DMS153 treated with DMSO at 0.1 percent for 48 hours (cell line): ENCODE measurements around the gene ANKLE1.
A peak's percentile ranks its signal among the peaks of the same experiment; 100 is the strongest.
"Not testable (repeated sequence)": the region's sequence is repeated elsewhere in the genome, so short reads cannot be mapped to it uniquely, and the experiment has no call there.

Experiments
- DNase-seq: peaks from one replicate; lab custom pipeline; 2025; ENCODE audit not compliant: unreplicated experiment; lab: John Stamatoyannopoulos, UW

Gene ANKLE1

GRCh38 chr19:17283504-17283996 lies 1.8 kb downstream of the ANKLE1 start:
- DNase-seq, result no peak

- DNase-seq, result no peak
These were observed 3.9 kb downstream of the ANKLE1 start for GRCh38 chr19:17285415-17286135.

GRCh38 chr19:17286263-17286662 lies 4.6 kb downstream of the ANKLE1 start:
- DNase-seq, result no peak

DNA sequence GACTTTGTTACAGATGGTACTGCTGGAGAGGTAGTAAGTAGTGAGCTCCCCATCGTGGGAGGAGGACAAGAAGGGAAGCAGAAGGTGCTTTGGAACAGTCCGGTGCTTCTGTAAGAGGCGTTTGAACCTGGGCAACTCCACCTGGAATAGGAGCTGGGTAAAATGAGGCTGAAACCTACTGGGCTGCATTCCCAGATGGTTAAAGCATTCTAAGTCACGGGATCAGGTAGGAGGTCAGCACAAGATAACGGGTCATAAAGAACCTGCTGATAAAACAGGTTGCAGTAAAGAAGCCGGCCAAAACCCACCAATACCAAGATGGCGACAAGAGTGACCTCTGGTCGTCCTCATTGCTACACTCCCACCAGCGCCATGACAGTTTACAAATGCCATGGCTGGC lies 5.1 kb downstream of the ANKLE1 start:
- DNase-seq, result no peak

DNA sequence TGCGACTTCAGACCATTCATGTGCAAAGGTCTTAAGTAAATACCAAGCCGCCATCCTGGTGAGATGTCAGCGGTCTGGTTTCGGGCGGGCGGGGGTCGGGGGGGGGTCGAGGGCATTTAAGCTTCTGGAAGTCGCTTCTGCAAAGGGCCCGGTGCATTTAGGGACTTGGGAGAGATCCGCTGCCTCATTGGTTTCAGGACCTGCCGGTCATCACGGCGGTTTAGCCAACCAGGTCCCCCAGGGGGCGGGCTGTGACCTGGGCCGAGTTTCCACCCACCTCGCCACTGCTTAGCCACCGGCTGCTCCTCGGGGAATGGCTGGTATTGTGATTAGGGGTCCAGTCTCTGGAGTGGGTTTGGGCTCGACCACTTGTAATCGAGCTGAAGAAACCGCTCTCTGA lies 7.8 kb downstream of the ANKLE1 start:
- DNase-seq, result no peak

DNA sequence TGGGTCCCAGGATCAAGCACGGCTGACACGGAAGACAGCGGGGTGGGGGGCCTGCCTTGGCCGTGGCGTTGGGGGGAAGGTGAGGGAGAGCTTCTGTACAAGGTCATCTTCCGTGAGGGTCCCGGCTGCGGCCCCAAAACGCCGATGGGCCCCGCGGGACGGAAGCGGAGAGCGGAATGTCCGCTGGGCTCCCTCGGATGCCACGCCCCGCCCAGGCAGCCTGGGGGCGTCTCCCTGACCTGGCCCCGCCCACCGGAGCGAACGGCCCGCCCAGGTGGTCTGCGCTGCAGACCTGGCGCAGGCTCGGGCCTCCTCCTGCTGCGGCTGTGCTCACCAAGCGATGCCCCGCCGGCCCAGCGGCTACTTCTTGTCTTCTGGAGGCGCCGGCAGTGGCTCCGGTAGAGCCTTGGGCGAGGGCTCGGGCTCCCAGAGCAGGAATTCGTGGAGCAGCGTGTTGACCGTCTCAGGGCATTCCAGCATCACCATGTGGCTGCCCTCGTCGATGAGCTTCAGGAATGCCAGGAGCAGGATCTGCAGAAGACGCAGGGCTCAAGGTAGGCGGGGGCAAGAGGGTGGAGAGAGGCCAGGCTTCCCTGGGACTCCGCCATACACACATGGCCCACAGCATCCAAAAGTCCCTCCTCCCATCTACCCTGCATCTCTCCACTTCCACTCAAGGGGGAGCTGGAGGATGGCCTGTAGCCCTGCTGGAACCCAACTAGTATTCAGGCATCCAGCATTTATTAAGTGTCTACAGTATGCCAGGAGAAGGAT lies 10.8 kb downstream of the ANKLE1 start:
- no peak for DNase-seq

DNA sequence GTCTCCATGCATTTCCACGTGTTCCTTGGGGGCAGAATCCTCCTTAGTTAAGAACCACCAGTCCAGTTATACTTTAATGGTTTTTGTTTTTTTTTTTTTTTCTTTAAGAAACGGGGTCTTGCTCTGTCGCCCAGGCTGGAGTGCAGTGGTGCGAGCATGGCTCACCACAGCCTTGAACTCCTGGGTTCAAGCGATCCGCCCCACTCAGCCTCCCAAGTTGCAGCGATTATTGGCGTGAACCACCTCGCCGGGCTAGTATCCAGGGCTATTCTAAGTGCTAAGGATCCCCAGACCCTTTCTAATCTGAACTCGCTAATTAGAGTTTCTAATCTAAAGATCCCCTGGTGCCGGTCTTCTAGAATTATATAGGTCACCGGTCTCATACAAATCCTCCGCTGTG lies 11.9 kb downstream of the ANKLE1 start:
- no peak for DNase-seq

- no peak for DNase-seq
These were observed 12.6 kb downstream of the ANKLE1 start for GRCh38 chr19:17294051-17294891.

DNA sequence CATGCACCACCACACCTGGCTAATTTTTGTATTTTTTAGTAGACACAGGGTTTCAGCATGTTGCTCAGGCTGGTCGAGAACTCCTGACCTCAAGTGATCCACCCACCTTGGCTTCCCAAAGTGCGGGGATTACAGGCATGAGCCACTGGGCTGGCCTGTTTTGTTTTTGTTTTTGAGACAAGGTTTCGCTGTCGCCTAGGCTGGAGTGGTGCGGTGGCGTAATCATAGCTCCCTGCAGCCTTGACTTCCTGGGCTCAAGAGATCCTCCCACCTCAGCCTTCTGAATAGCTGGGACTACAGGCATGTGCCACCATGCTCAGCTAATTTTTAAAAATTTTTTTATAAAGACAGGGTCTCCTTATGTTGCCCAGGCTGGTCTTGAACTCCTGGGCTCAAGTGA lies 13.8 kb downstream of the ANKLE1 start:
- DNase-seq, result not testable (repeated sequence)

DNA sequence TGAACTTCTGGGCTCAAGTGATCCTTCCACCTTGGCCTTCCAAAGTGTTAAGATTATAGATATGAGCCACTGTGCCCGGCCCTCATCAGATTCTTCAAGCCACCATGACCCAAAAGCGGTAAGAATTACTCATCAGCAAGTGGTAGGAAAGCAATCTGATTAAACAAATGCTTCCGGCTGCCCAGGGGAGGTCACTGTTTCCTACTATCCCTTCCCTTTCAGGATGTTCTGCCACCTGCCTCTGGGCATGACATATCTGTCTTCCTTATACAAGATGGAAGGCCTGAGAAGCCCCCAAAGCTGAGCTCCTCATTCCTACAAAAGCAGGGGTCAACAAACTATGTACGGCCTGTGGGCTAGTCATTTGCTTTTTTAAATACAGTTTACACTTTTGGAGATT lies 14.6 kb downstream of the ANKLE1 start:
- no peak for DNase-seq

DNA sequence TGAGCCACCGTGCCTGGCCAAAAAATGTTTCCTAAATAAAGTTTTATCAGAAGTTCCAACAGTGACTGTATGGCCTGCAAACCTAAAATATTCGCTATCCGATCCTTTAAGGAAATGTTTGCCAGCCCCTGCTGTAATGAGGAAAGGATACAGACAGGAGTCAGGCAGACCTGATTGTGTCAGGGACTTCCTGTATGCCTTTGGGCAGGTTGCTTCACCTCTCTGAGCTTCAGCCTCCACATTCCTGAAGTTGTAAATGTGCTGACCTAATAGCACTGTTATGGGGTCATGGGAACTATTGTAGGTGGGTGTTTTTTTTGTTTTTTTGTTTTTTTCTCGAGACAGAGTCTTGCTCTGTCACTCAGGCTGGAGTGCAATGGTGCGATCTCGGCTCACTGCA lies 15.3 kb downstream of the ANKLE1 start:
- DNase-seq, result no peak

DNA sequence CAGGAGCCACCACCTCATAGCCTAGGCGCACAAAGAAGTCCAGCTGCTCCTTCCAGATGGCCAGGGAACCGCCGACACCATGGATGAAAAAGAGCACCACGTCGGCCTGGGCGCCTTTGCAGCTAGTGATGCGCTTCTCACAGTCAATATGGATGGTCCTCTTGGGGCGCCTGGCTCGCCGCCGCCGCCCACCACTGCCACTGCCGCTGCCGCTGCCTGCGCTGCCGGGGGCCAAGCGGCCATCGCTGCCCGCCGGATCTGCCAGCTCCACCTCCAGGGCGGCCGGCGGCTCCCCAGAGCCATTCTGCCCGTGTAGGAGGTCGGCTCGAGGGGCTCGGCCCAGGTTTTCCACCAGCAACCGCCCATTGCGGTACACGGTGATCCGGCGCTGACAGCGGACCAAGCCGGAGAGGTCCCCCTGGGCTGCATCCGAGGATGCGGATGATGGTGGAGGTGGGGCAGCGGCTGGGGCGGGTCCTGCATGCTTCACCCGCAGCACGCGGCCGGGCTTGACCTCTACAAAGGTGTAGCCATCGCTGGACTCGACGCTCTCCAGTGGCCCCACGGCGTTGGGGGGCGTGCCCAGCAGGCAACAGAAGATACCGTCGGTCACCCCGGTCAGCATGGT lies 19.4 kb downstream of the ANKLE1 start:
- DNase-seq, result no peak

- no peak for DNase-seq
These were observed 20.9 kb downstream of the ANKLE1 start for GRCh38 chr19:17302391-17303166.

- peak; percentile 90 for DNase-seq
These were observed 21.7 kb downstream of the ANKLE1 start, which contains the start of gene ABHD8 for GRCh38 chr19:17303167-17303939. Gene ABHD8, minus strand, starts transcription at chr19:17303425. Its CDS starts 1,809 bp downstream, at chr19:17301616.

- no peak for DNase-seq
These were observed 22.2 kb downstream of the ANKLE1 start for GRCh38 chr19:17303940-17304267.

- DNase-seq, result no peak
These were observed 22.9 kb downstream of the ANKLE1 start for GRCh38 chr19:17304386-17305215.

- no peak for DNase-seq
These were observed 23.5 kb downstream of the ANKLE1 start for GRCh38 chr19:17305216-17305516.

DNA sequence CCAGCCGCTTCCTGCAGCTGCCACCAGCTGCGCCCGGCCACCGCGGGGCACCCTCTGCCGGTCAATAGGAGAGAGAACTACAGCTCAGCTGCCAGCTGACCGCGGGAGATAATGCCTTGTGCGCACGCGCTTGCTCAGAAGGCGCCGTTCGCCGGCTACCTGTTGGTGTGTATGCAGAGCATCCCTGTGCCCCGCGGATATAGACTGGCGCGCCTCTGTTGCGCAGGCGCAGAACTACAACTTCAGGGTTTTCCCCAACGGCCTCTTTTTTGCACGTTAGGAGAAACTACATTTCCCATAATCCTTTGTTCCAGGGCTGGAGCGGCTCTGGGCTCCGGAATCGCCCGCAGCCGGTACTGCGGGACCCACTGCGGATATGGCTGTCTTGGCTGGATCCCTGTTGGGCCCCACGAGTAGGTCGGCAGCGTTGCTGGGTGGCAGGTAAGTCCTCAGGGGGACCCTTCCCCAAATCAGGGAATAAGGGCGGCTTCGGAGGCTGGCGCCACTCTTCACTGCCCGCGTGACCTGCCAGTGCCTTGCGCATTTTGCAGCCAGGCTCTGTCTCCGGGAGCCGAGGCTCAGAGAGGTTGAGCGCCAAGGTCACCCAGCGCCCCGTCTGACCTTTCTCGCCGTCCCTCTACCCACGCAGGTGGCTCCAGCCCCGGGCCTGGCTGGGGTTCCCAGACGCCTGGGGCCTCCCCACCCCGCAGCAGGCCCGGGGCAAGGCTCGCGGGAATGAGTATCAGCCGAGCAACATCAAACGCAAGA lies 24.0 kb downstream of the ANKLE1 start, which contains the start of gene MRPL34:
Gene MRPL34 (plus strand): TSS at position 356 of the 768 bp plus-strand sequence. CDS start 21 bp downstream, at position 377.
- DNase-seq, result peak; percentile 98
